A549 (cell line): Measurements from ENCODE around the gene NUP205. TPM values are rescaled to one million over a fixed set of nuclear protein-coding genes. Genes with fewer than 3 reads are reported as not detected.

Source experiments
- ATAC-seq, 2 experiments: fragments of 200-7000 bp in 1 of 2; fragments of >200 bp in 1 of 2; cut with Nextera tagmentation in 1 of 2; cut with Tn5 transposase in 1 of 2; 3 replicates each; pipeline versions ENCODE4 v1.8.0 to v1.9.1; 2018 to 2020; ENCODE audit warnings: mild to moderate bottlenecking in 1 of 2, moderate library complexity in 1 of 2
- CTCF ChIA-PET: fragments of 300-600 bp; sonication (Branson Sonifier 250); formaldehyde crosslinking; extraction: SDS; loops from one replicate; lab custom pipeline; 2021; ENCODE audit warnings: antibody characterized with exemption, inconsistent platforms; lab: Yijun Ruan, JAX
- POLR2A ChIA-PET: fragments of 350-600 bp; formaldehyde crosslinking; extraction: SDS; loops from one replicate; lab custom pipeline; 2021; ENCODE audit warnings: antibody characterized with exemption, inconsistent platforms; lab: Yijun Ruan, JAX
- DNase-seq, 2 experiments: peaks; one replicate each; pipeline versions ENCODE4 v3.0.0 to v3.0.0-alpha.2; 2011 to 2016; ENCODE audit warnings: low read depth in 1 of 2, low spot score in 1 of 2
- FAIRE-seq: peaks from 2 replicates; lab custom pipeline; 2011; peaks lifted over from hg19 to GRCh38; lab: Jason Lieb, UNC
- H3K27ac ChIP-seq, 2 experiments: fragments of >200 bp; sonication (Bioruptor Twin); formaldehyde crosslinking; 3 replicates each; pipeline ENCODE4 v1.5.1; 2016 to 2017
- H3K4me1 ChIP-seq: fragments of >200 bp; sonication (Bioruptor Twin); formaldehyde crosslinking; 3 replicates; pipeline ENCODE4 v1.6.1; 2016
- H3K4me2 ChIP-seq: fragments of >200 bp; sonication (Bioruptor Twin); formaldehyde crosslinking; 3 replicates; pipeline ENCODE4 v1.6.1; 2016
- H3K4me3 ChIP-seq: fragments of >200 bp; sonication (Bioruptor Twin); formaldehyde crosslinking; 3 replicates; pipeline ENCODE4 v1.5.1; 2016
- H3K9me3 ChIP-seq: fragments of >200 bp; sonication (Bioruptor Twin); formaldehyde crosslinking; 3 replicates; pipeline ENCODE4 v1.6.1; 2016
- BCL3 ChIP-seq: fragments of >200 bp; sonication (Bioruptor Twin); formaldehyde crosslinking; IDR thresholded peaks from 3 replicates; pipeline ENCODE4 v1.6.1; 2016
- BHLHE40 ChIP-seq: IDR thresholded peaks from 2 replicates; pipeline ENCODE4 v1.6.1; 2012; ENCODE audit warnings: low read depth, low read length, inconsistent platforms
- CBX2 ChIP-seq: fragments of 200-600 bp; sonication (generic); IDR thresholded peaks from 2 replicates; pipeline ENCODE4 v1.6.1; 2016; ENCODE audit warnings: low read depth, mild to moderate bottlenecking, borderline replicate concordance
- CBX8 ChIP-seq: fragments of 200-600 bp; sonication (generic); IDR thresholded peaks from 2 replicates; pipeline ENCODE4 v1.6.1; 2016
- CHD4 ChIP-seq: fragments of 200-600 bp; sonication (generic); IDR thresholded peaks from 2 replicates; pipeline ENCODE4 v1.6.1; 2016; ENCODE audit warnings: antibody characterized with exemption, mild to moderate bottlenecking, borderline replicate concordance
- EHF ChIP-seq: fragments of 250-450 bp; sonication (Bioruptor Pico); IDR thresholded peaks from 2 replicates; pipeline ENCODE4 v1.5.0; 2020; ENCODE audit warnings: mild to moderate bottlenecking
- EP300 ChIP-seq, 2 experiments: fragments of >200 bp; sonication (Bioruptor Twin); formaldehyde crosslinking; IDR thresholded peaks; 2 replicates in 1 of 2; 3 replicates in 1 of 2; pipeline ENCODE4 v1.6.1; 2016 to 2017
- ESRRA ChIP-seq: fragments of 150-350 bp; IDR thresholded peaks from 2 replicates; pipeline ENCODE4 v1.6.1; 2014; ENCODE audit warnings: mild to moderate bottlenecking, low read length, borderline replicate concordance
- FOXS1 ChIP-seq: fragments of 250-450 bp; sonication (Bioruptor Pico); IDR thresholded peaks from 2 replicates; pipeline ENCODE4 v1.5.0; 2020; ENCODE audit warnings: mild to moderate bottlenecking, moderate library complexity
- HMGXB4 ChIP-seq: fragments of 250-450 bp; sonication (Bioruptor Pico); IDR thresholded peaks from 2 replicates; pipeline ENCODE4 v1.5.0; 2021; ENCODE audit warnings: mild to moderate bottlenecking, moderate library complexity, borderline replicate concordance
- HOXA7 ChIP-seq: fragments of 250-450 bp; sonication (Bioruptor Pico); IDR thresholded peaks from 2 replicates; pipeline ENCODE4 v1.5.0; 2020; ENCODE audit warnings: mild to moderate bottlenecking, moderate library complexity
- JUN ChIP-seq, 2 experiments: fragments of >200 bp; sonication (Bioruptor Twin); formaldehyde crosslinking; IDR thresholded peaks; 2 replicates in 1 of 2; 3 replicates in 1 of 2; pipeline ENCODE4 v1.6.1; 2016 to 2017
- NPAS2 ChIP-seq: fragments of 250-450 bp; sonication (Bioruptor Pico); IDR thresholded peaks from 2 replicates; pipeline ENCODE4 v1.8.0; 2022; ENCODE audit warnings: mild to moderate bottlenecking, moderate library complexity, borderline replicate concordance
- PHF8 ChIP-seq: fragments of 200-600 bp; sonication (generic); IDR thresholded peaks from 2 replicates; pipeline ENCODE4 v1.6.1; 2016; ENCODE audit warnings: low read depth, mild to moderate bottlenecking, antibody characterized with exemption, moderate library complexity, borderline replicate concordance
- POLR2A ChIP-seq: IDR thresholded peaks from 2 replicates; pipeline ENCODE4 v1.6.1; 2012; ENCODE audit warnings: mild to moderate bottlenecking, low read length
- POLR2AphosphoS2 ChIP-seq: conservative IDR thresholded peaks from 2 replicates; pipeline ENCODE4 v1.6.1; 2012; ENCODE audit warnings: low read length, improper control_type of control experiment, inconsistent platforms
- RAD21 ChIP-seq, 2 experiments: fragments of >200 bp in 1 of 2; sonication (Bioruptor Twin) in 1 of 2; formaldehyde crosslinking in 1 of 2; IDR thresholded peaks in 1 of 2; conservative IDR thresholded peaks in 1 of 2; 2 replicates in 1 of 2; 3 replicates in 1 of 2; pipeline ENCODE4 v1.6.1; 2012 to 2018; ENCODE audit warnings: inconsistent platforms in 1 of 2
- RCOR1 ChIP-seq: fragments of 150-350 bp; IDR thresholded peaks from 2 replicates; pipeline ENCODE4 v1.6.1; 2014; ENCODE audit warnings: antibody characterized with exemption, low read length, low read depth
- REST ChIP-seq: fragments of 200-600 bp; sonication (generic); IDR thresholded peaks from 2 replicates; pipeline ENCODE4 v1.6.1; 2016; ENCODE audit warnings: antibody characterized with exemption, mild to moderate bottlenecking, moderate library complexity
- RFX5 ChIP-seq: fragments of 450-650 bp; IDR thresholded peaks from 2 replicates; pipeline ENCODE4 v1.7.1; 2014; ENCODE audit warnings: antibody characterized with exemption, mild to moderate bottlenecking, moderate library complexity
- TFCP2L1 ChIP-seq: fragments of 250-450 bp; sonication (Bioruptor Pico); IDR thresholded peaks from 2 replicates; pipeline ENCODE4 v1.5.0; 2021; ENCODE audit warnings: mild to moderate bottlenecking
- ZFP36 ChIP-seq: fragments of 450-650 bp; IDR thresholded peaks from 2 replicates; pipeline ENCODE4 v1.6.1; 2014; ENCODE audit warnings: borderline replicate concordance; ENCODE audit not compliant: partially characterized antibody
- WGBS: methylation state at CpG from one replicate; pipeline ENCODE4 v1.1.6; 2017; ENCODE audit errors: missing lambda C conversion rate; 5-methylcytosine and 5-hydroxymethylcytosine counted together
- polyA plus RNA-seq, 4 experiments: library from polyadenylated mRNA; depleted of rRNA in 3 of 4; stranded (reverse); fragments of >200 nt; fragmentation: RNase III in 1 of 4; extraction: RNeasy Plus Mini Kit Qiagen cat#74134 plus additional on column Dnase treatment in 1 of 4; gene quantifications; 2 replicates in 3 of 4; 3 replicates in 1 of 4; pipeline ENCODE4 v1.2.3, GENCODE V29; 2011 to 2017
- TF ChIP-seq, protein P1 (sequence below): fragments of >200 bp; sonication (Bioruptor Twin); formaldehyde crosslinking; IDR thresholded peaks from 3 replicates; pipeline ENCODE4 v1.5.1; 2016
- TF ChIP-seq, protein P2 (sequence below): fragments of 150-350 bp; IDR thresholded peaks from 2 replicates; pipeline ENCODE4 v1.6.1; 2014; ENCODE audit warnings: low read depth, mild to moderate bottlenecking, low read length

The NUP205 gene
- polyA plus RNA-seq, 2 of the 4 experiments (the other 2 are of a cell fraction), result 55.0 to 119 TPM

GRCh38 chr7:135552148-135552547 is 5.6 kb upstream of the NUP205 start:
- no peak overlapping the region for H3K27ac ChIP-seq
- H3K4me2 ChIP-seq, result no peak overlapping the region
- no peaks in the 10 kb centered on the region for H3K9me3 ChIP-seq
- DNase-seq (no peak), FAIRE-seq (no peak), ATAC-seq (no peak)
- POLR2A ChIA-PET, result no interaction called here
- no peaks in the 10 kb centered on the region for H3K4me1 ChIP-seq
- WGBS, result 34% methylated on average over 3 of the region's 3 CpGs
- TF ChIP-seq, protein P1, sequence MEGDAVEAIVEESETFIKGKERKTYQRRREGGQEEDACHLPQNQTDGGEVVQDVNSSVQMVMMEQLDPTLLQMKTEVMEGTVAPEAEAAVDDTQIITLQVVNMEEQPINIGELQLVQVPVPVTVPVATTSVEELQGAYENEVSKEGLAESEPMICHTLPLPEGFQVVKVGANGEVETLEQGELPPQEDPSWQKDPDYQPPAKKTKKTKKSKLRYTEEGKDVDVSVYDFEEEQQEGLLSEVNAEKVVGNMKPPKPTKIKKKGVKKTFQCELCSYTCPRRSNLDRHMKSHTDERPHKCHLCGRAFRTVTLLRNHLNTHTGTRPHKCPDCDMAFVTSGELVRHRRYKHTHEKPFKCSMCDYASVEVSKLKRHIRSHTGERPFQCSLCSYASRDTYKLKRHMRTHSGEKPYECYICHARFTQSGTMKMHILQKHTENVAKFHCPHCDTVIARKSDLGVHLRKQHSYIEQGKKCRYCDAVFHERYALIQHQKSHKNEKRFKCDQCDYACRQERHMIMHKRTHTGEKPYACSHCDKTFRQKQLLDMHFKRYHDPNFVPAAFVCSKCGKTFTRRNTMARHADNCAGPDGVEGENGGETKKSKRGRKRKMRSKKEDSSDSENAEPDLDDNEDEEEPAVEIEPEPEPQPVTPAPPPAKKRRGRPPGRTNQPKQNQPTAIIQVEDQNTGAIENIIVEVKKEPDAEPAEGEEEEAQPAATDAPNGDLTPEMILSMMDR, result no peak
- no peak for TF ChIP-seq ZFP36
- no peak for TF ChIP-seq BHLHE40
- TF ChIP-seq CBX8, result no peak
- TF ChIP-seq ESRRA, result no peak
- TF ChIP-seq POLR2A, result no peak
- no peak for TF ChIP-seq TFCP2L1 (CRISPR knock-in tag)
- TF ChIP-seq HOXA7, result no peak
- TF ChIP-seq, protein P2, sequence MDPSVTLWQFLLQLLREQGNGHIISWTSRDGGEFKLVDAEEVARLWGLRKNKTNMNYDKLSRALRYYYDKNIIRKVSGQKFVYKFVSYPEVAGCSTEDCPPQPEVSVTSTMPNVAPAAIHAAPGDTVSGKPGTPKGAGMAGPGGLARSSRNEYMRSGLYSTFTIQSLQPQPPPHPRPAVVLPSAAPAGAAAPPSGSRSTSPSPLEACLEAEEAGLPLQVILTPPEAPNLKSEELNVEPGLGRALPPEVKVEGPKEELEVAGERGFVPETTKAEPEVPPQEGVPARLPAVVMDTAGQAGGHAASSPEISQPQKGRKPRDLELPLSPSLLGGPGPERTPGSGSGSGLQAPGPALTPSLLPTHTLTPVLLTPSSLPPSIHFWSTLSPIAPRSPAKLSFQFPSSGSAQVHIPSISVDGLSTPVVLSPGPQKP, result no peak
- no peak for TF ChIP-seq CBX2
- TF ChIP-seq PHF8, result no peak
- TF ChIP-seq NPAS2 (CRISPR knock-in tag), result no peak
- TF ChIP-seq CHD4, result no peak
- no peak for TF ChIP-seq BCL3
- no peak for TF ChIP-seq EP300 (IDR thresholded peaks at IDR 0.05)
- H3K4me3 ChIP-seq, result no peak overlapping the region
- CTCF ChIA-PET, result interaction anchor here (0.6 to 1.9 kb wide), 5 partner anchors 27 to 278 kb away, joined by 3 to 7 read pairs (median 4); no protein-coding TSS in a partner anchor

DNA sequence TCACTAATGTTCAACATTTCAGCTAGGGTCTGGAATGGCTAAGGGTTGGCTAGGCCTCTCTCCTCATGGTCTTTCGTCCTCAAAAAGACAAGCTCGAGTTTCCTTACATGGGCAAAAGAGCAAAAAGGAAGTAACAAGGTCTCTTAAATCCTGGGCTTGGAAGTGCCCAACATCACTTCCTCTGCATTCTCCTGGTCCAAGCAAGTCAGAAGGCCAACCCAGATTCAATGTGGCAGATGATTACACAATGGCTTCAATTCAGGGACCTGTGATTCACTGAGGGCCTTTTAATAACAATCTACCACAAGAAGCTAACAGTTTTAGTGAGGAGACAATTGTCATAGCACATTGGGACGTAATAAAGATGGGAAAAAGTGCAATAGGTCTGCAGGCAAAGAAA is 4.4 kb upstream of the NUP205 start:
- no peaks in the 10 kb centered on the region for H3K9me3 ChIP-seq
- WGBS, result 82% methylated on average over 3 of the region's 3 CpGs
- ChIA-PET POLR2A (no interaction called here), CTCF (interaction anchor here (0.9 to 1.3 kb wide), 2 partner anchors 19 to 279 kb away, joined by 3 to 5 read pairs; no protein-coding TSS in a partner anchor)
- ATAC-seq (no peak), FAIRE-seq (no peak), DNase-seq (no peak)
- H3K4me3 ChIP-seq, result no peak overlapping the region
- H3K27ac ChIP-seq, result no peak overlapping the region
- no peaks in the 10 kb centered on the region for H3K4me1 ChIP-seq
- TF ChIP-seq RAD21 (conservative IDR thresholded peaks at IDR 0.05 in 1 of 2, IDR thresholded peaks at IDR 0.05 in 1 of 2) (no peak), REST (no peak), POLR2AphosphoS2 (no peak), JUN (IDR thresholded peaks at IDR 0.05) (no peak), HMGXB4 (CRISPR knock-in tag) (no peak), FOXS1 (CRISPR knock-in tag) (no peak), EHF (CRISPR knock-in tag) (no peak), RCOR1 (no peak), BHLHE40 (no peak), ZFP36 (no peak), RFX5 (no peak)
- TF ChIP-seq, protein P1, result no peak
- no peak overlapping the region for H3K4me2 ChIP-seq
